Psoas muscle (tissue), 8 donors: ENCODE results near the gene TMCO4. TPM values are rescaled to one million over a fixed set of nuclear protein-coding genes. Genes with fewer than 3 reads are reported as not detected.

Source experiments
- ATAC-seq, 4 donors: fragments of 200-7000 bp; cut with Tn5 transposase; one replicate each; pipeline ENCODE4 v1.9.1; 2020; ENCODE audit warnings: moderate library complexity in 3 of 4, mild to moderate bottlenecking in 2 of 4
- DNase-seq, 2 donors: peaks; one replicate each; pipeline ENCODE4 v3.0.0-alpha.2; 2020
- H3K27ac ChIP-seq: fragments of 200-600 bp; one replicate; pipeline ENCODE4 v1.8.0; 2022
- H3K27me3 ChIP-seq, 3 donors: fragments of 200-600 bp in 1 of 3; one replicate each; pipeline versions ENCODE4 v1.6.1 to v1.8.0; 2013 to 2022; ENCODE audit warnings: low read length in 2 of 3, mild to moderate bottlenecking in 2 of 3, moderate library complexity in 1 of 3; ENCODE audit not compliant: insufficient read depth in 3 of 3
- H3K36me3 ChIP-seq, 2 donors: fragments of 200-600 bp in 1 of 2; one replicate each; pipeline versions ENCODE4 v1.6.1 to v1.8.0; 2013 to 2022; ENCODE audit warnings: low read depth in 1 of 2, mild to moderate bottlenecking in 1 of 2, moderate library complexity in 1 of 2; ENCODE audit not compliant: insufficient read depth in 1 of 2
- H3K4me1 ChIP-seq: fragments of 200-600 bp; one replicate; pipeline ENCODE4 v1.8.0; 2022
- H3K4me3 ChIP-seq: fragments of 200-600 bp; one replicate; pipeline ENCODE4 v1.8.0; 2022; ENCODE audit warnings: mild to moderate bottlenecking
- H3K9me3 ChIP-seq: fragments of 200-600 bp; one replicate; pipeline ENCODE4 v1.8.0; 2022
- WGBS, 3 donors: extraction: QIAGEN DNeasy Blood & Tissue Kit; methylation state at CpG; one replicate each; pipeline versions ENCODE4 v1.1.6 to v1.1.7; 2013; 5-methylcytosine and 5-hydroxymethylcytosine counted together
- intact Hi-C, 2 donors: fragments of 100-400 bp; cut with DNase I; formaldehyde crosslinking; loops; one replicate each; pipeline versions ENCODE4 v1.11.0 to v1.14.2; 2022
- polyA plus RNA-seq, 3 donors: library from polyadenylated mRNA; stranded (reverse); fragments of 200-250 nt; gene quantifications; one replicate each; pipeline ENCODE4 v1.2.3, GENCODE V29; 2013
- total RNA-seq, 4 donors: library from RNA; stranded (reverse); fragmentation: NEBNext Ultra II Directional in 2 of 4; extraction: Animal tissue kit (Norgen Biotek cat#: 25700) in 2 of 4; gene quantifications; one replicate each; pipeline versions ENCODE4 v1.2.1 to v1.2.4, GENCODE V29; 2021 to 2023
- TF ChIP-seq, protein P1 (sequence below): fragments of 200-600 bp; IDR thresholded peaks from one replicate; pipeline ENCODE4 v1.8.0; 2022; ENCODE audit warnings: antibody characterized with exemption
- donor health status: healthy with polysubstance abuse.
- donor health status: DM: no; HTN: no; CAD: no; lungs with moderate emphysema.
- donor health status: Bipolar disorder and iron deficiency.
- donor health status: healthy.
- donor health status: DM: yes; HTN: yes; CAD: no.
- donor health status: DM: no; HTN: no; CAD: no.
- donor health status: DM: no; HTN: no; CAD: no.
- donor health status: DM: yes; HTN: yes; CAD: no.

TMCO4 gene
- total and polyA plus RNA-seq, 7 donors = 2.3 to 4.8 (median 3.2) TPM

DNA sequence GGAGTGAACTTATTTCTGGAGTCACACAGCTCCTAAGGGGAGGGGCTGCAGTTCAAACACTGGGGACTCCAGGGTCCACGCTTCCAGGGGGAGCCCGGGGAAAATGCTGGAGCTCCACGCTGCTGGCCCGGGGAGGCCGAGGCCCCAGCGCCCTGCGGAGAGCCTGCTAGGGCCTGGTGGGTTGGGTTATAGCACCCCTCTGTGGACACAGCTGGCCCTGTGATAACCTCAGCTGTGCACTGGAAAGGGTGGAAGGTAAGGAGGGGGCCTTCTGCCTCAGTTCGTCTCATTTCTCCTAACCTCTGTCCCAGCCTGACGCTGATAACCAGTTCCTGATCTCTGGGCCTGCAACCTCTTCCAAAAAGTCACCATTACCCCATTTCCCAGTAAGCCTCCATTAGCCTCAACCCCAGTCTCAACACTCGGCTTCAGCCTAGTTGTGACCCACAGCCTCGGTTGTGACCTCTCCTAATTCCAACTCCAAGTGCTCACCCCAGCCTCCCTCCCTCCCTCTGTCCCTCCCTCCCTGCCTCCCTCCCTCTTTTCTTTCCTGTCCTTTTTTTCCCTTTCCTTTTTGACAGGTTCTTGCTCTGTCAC lies 148.5 kb downstream of the TMCO4 start:
- Histone ChIP-seq H3K27me3 (no peaks in the 10 kb centered on the region), H3K36me3 (no peaks in the 10 kb centered on the region), H3K4me3 (peak overlapping the region; percentile 18), H3K4me1 (peaks cover 13% of the 10 kb centered on the region), H3K27ac (peak overlapping the region; percentile 53), H3K9me3 (no peaks in the 10 kb centered on the region)
- TF ChIP-seq, protein P1, sequence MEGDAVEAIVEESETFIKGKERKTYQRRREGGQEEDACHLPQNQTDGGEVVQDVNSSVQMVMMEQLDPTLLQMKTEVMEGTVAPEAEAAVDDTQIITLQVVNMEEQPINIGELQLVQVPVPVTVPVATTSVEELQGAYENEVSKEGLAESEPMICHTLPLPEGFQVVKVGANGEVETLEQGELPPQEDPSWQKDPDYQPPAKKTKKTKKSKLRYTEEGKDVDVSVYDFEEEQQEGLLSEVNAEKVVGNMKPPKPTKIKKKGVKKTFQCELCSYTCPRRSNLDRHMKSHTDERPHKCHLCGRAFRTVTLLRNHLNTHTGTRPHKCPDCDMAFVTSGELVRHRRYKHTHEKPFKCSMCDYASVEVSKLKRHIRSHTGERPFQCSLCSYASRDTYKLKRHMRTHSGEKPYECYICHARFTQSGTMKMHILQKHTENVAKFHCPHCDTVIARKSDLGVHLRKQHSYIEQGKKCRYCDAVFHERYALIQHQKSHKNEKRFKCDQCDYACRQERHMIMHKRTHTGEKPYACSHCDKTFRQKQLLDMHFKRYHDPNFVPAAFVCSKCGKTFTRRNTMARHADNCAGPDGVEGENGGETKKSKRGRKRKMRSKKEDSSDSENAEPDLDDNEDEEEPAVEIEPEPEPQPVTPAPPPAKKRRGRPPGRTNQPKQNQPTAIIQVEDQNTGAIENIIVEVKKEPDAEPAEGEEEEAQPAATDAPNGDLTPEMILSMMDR = peak; percentile 73
- peak; percentile 61 to 79 for DNase-seq
- 17 to 22% (median 18%) methylated on average over 11 of the region's 11 CpGs for WGBS, 3 donors
- intact Hi-C loops = loop anchor here (1.0 to 10.0 kb wide), 4 partner anchors 166 to 396 kb away; partner anchors contain the start of genes CAPZB (in 1 of the 2), EMC1 (in 1 of the 2) and MRTO4 (in 1 of the 2)
- ATAC-seq = peak; percentile 81 to 89 (median 86)

DNA sequence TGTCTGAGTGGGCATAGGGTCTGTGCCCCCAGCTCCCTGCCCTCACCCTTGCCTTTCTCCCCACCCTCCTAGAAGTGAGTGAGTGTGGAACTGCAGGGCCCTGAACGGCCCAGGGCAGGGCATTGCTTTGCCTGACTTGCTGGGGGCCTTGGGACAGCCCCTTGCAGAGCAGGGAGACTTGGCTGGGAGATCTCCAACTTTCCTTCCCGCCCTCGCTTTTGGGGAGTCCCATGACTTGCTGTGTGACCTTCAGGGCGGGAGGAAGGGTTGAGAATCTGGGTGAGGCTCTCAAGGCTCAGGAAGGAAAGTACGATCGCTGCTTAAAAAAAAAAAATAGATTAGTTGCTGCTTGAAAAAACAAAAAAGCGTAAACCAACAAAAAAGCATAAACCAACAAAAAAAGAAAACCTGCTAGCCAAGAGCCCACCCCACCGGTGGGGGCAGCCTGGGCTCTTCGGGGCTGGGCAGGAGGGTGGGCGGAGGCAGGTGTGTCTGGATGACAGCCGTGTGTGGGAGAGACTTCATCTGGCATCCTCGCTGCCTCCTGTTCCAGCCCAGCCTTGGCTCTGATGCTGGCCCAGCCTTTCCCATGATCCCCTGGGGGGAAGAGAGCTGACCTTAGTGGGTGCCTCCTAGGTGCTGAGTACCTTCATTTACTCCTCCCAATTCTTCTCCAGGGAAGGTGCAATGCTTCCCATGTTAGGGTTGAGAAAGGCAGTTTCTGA lies 149.1 kb downstream of the TMCO4 start:
- Histone ChIP-seq H3K4me1 (peaks cover 13% of the 10 kb centered on the region), H3K9me3 (no peaks in the 10 kb centered on the region), H3K27ac (peak overlapping the region; percentile 53), H3K4me3 (peak overlapping the region; percentile 18), H3K27me3 (no peaks in the 10 kb centered on the region), H3K36me3 (no peaks in the 10 kb centered on the region)
- peak in 1 of 4 donors; percentile 18 for ATAC-seq
- DNase-seq = no peak
- 38 to 44% (median 44%) methylated on average over 12 of the region's 12 CpGs for WGBS, 3 donors
- TF ChIP-seq, protein P1 = no peak
- intact Hi-C loops = loop anchor here (1.0 to 10.0 kb wide), 4 partner anchors 165 to 396 kb away; partner anchors contain the start of genes CAPZB (in 1 of the 2), EMC1 (in 1 of the 2) and MRTO4 (in 1 of the 2)

DNA sequence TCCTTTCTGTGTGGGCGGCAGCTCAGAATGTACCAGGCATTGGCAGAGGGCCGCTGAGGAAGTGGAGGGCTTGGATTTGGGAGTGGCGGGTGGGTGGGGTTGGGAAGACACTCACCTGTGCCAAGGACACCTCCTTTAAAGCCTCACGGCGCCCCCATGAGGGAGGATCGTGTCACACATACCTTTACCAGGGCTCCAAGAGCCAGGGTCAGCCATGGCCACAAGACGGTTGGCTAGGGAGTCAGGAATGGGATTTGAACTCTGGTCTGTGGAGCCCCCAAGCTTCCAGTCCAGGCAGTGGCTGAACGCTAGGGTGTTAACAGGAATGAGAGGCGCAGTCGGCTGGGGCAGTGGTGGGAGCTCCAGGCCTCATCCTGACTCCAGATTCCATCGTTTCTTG lies 151.0 kb downstream of the TMCO4 start:
- H3K9me3 ChIP-seq = no peaks in the 10 kb centered on the region
- DNase-seq (peak in 1 of 2 donors; percentile 31), ATAC-seq (no peak)
- TF ChIP-seq, protein P1 = no peak
- peak overlapping the region; percentile 23 for H3K27ac ChIP-seq
- H3K4me3 ChIP-seq = no peak overlapping the region
- no peaks in the 10 kb centered on the region for H3K36me3 ChIP-seq
- peaks cover 14% of the 10 kb centered on the region for H3K4me1 ChIP-seq
- 34 to 58% (median 54%) methylated on average over 11 of the region's 11 CpGs for WGBS, 3 donors
- intact Hi-C loops = loop anchor here in 1 of 2 donors (2.0 kb wide), 1 partner anchor 256 kb away; no protein-coding TSS in a partner anchor
- peaks cover 0 to 8% (median 5%) of the 10 kb centered on the region in 3 donors for H3K27me3 ChIP-seq

DNA sequence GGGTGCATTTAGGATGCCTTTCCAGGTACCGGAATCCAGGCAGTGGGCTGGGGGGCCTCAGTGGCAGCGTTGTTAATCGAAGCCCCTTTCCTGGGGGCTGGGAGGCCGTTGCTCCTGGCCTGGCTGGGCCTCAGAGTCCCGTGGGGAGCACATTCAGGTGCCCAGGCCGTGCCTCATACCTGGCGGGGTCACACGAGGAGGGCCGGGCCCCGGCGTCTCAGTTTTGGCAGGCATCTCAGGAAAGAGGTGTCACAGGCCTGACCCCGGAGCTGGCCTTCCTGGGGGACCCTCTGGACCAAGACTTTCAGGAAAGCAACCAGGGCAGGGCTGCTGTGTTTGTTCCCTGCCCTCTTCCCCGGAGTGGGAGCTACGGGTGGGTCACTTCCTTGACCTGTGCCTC lies 151.5 kb downstream of the TMCO4 start:
- peaks cover 0 to 8% (median 7%) of the 10 kb centered on the region in 3 donors for H3K27me3 ChIP-seq
- ATAC-seq = no peak
- no peaks in the 10 kb centered on the region for H3K36me3 ChIP-seq
- H3K4me3 ChIP-seq = no peak overlapping the region
- peaks cover 17% of the 10 kb centered on the region for H3K4me1 ChIP-seq
- TF ChIP-seq, protein P1 = no peak
- no peak for DNase-seq
- intact Hi-C loops = loop anchor here in 1 of 2 donors (2.0 kb wide), 1 partner anchor 255 kb away; no protein-coding TSS in a partner anchor
- 58 to 71% (median 59%) methylated on average over 14 of the region's 14 CpGs for WGBS, 3 donors
- H3K9me3 ChIP-seq = no peaks in the 10 kb centered on the region
- peak overlapping the region; percentile 23 for H3K27ac ChIP-seq
